Measurements from ENCODE around the gene CLPSL2.

GRCh38 chr6:35784200-35784599 is 7.8 kb downstream of the CLPSL2 start:
- TF ChIP-seq POLR2A (IDR thresholded peaks at IDR 0.05; ENCODE audit: low read depth, low read length), result no peak
- TF ChIP-seq POLR2AphosphoS5 (IDR thresholded peaks at IDR 0.05; ENCODE audit: low read depth, low read length), result no peak
- no peak for TF ChIP-seq PAX5 (IDR thresholded peaks at IDR 0.05; ENCODE audit: insufficient read depth, low read length, severe bottlenecking)
- TF ChIP-seq SPI1 (IDR thresholded peaks at IDR 0.05; ENCODE audit: low read depth, low read length), result no peak
- no peak for TF ChIP-seq POU2F2 (IDR thresholded peaks at IDR 0.05; ENCODE audit: low read depth, low read length)
- TF ChIP-seq TAF1 (IDR thresholded peaks at IDR 0.05; ENCODE audit: low read depth, low read length), result no peak

Measured in GM12891 (cell line).